A549 treated with GW870086 at 1 μM for 4 hours (cell line): ENCODE measurements around the gene CCL23. TPM values are rescaled to one million over a fixed set of nuclear protein-coding genes. Genes with fewer than 3 reads are reported as not detected.

Experiments used
- total RNA-seq: library from RNA; stranded (reverse); fragments of 200-300 nt; extraction: Qiagen RNA extraction; gene quantifications from 5 replicates; pipeline ENCODE4 v1.2.3, GENCODE V29; 2022; ENCODE audit warnings: low read depth

CCL23 gene
- total RNA-seq: not detected in 5 replicates

GRCh38 chr17:36017799-36018198 is at the start of gene CCL23:
Gene CCL23, minus strand, starts transcription at chr17:36017972. Its CDS starts 75 bp downstream, at chr17:36017897.

GRCh38 chr17:36063786-36064541 is 46.2 kb upstream of the CCL23 start, which contains the start of gene CCL18:
Gene CCL18, plus strand, starts transcription at chr17:36064272. Its CDS starts 71 bp downstream, at chr17:36064343.

GRCh38 chr17:36001110-36001771 is 16.5 kb downstream of the CCL23 start, which contains the start of gene CCL15:
Gene CCL15, minus strand, starts transcription at chr17:36001553. Its CDS starts 61 bp downstream, at chr17:36001492.

GRCh38 chr17:35986643-35987042 is 31.1 kb downstream of the CCL23 start, which contains the start of gene CCL14:
Gene CCL14, minus strand, starts transcription at chr17:35986729. Its CDS starts 80 bp downstream, at chr17:35986649.

GRCh38 chr17:35981246-35981645 is 36.5 kb downstream of the CCL23 start, which contains the start of gene CCL16:
Gene CCL16, minus strand, starts transcription at chr17:35981497. Its CDS starts 77 bp downstream, at chr17:35981420.

Other genes with a start within 250 kb of the CCL23 start
- gene MMP28, start 222.3 kb downstream of the CCL23 start, total RNA-seq: 5.5 to 10.2 TPM (median 8.6 TPM) in 5 replicates
- 204 to 217 TPM (median 207 TPM) in 5 replicates for gene TAF15, start 208.5 kb downstream of the CCL23 start, total RNA-seq
- not detected in 5 replicates for gene HEATR9, start 149.1 kb downstream of the CCL23 start, total RNA-seq
- gene CCL5, start 137.6 kb downstream of the CCL23 start, total RNA-seq: 0.61 to 1.8 TPM (median 1.2 TPM) in 5 replicates
- gene RDM1, start 87.2 kb downstream of the CCL23 start, total RNA-seq: 2.6 to 3.6 TPM (median 2.9 TPM) in 5 replicates
- not detected in 5 replicates for gene LYZL6, start 74.3 kb downstream of the CCL23 start, total RNA-seq
- not detected in 5 replicates for gene CCL16, start 36.5 kb downstream of the CCL23 start, total RNA-seq
- gene CCL14, start 31.2 kb downstream of the CCL23 start, total RNA-seq: not detected in 5 replicates
- not detected in 5 replicates for gene CCL15, start 16.4 kb downstream of the CCL23 start, total RNA-seq
- gene CCL18, start 46.3 kb upstream of the CCL23 start, total RNA-seq: 0.19 TPM in 1 of 5 replicates, not detected in the others
- gene CCL3, start 72.2 kb upstream of the CCL23 start, total RNA-seq: not detected in 5 replicates
- 0.15 TPM in 1 of 5 replicates, not detected in the others for gene CCL4, start 85.9 kb upstream of the CCL23 start, total RNA-seq
- 2.4 to 3.3 TPM (median 3.0 TPM) in 5 replicates for gene TBC1D3B, start 158.7 kb upstream of the CCL23 start, total RNA-seq
- gene CCL3L1, start 178.8 kb upstream of the CCL23 start, total RNA-seq: not detected in 5 replicates
- not detected in 5 replicates for gene CCL4L2, start 193.1 kb upstream of the CCL23 start, total RNA-seq
- gene TBC1D3I, start 246.6 kb upstream of the CCL23 start, total RNA-seq: 0.21 to 0.45 TPM (median 0.33 TPM) in 4 of 5 replicates, not detected in the other